ENCODE measurements around the gene MICAL2. TPM values are rescaled to one million over a fixed set of nuclear protein-coding genes. Genes with fewer than 3 reads are reported as not detected.

MICAL2 gene
- total and polyA plus RNA-seq, 2 donors = 17.3 to 26.8 TPM

GRCh38 chr11:12102588-12103410 is 7.6 kb upstream of the MICAL2 start:
- Histone ChIP-seq H3K36me3 (ENCODE audit: control insufficient read depth in 2 of 2, insufficient read depth in 2 of 2, low read length in 1 of 2) (no peaks in the 10 kb centered on the region), H3K9me3 (ENCODE audit: control insufficient read depth in 2 of 2, insufficient read depth in 1 of 2, low read length in 1 of 2) (no peaks in the 10 kb centered on the region), H3K27ac (ENCODE audit: low read depth in 1 of 2, low read length in 1 of 2) (no peak overlapping the region), H3K27me3 (ENCODE audit: control insufficient read depth in 2 of 2, insufficient read depth in 1 of 2, low read length in 1 of 2) (no peaks in the 10 kb centered on the region), H3K4me1 (ENCODE audit: control insufficient read depth in 2 of 2, insufficient read depth in 2 of 2, low read length in 2 of 2) (peaks cover 0 to 27% of the 10 kb centered on the region in 2 donors), H3K4me3 (ENCODE audit: low read length in 2 of 2) (no peak overlapping the region)
- DNase-seq (ENCODE audit: low read depth in 6 of 9, low spot score in 9 of 9) = no peak
- WGBS = 86% methylated on average over 5 of the region's 5 CpGs

DNA sequence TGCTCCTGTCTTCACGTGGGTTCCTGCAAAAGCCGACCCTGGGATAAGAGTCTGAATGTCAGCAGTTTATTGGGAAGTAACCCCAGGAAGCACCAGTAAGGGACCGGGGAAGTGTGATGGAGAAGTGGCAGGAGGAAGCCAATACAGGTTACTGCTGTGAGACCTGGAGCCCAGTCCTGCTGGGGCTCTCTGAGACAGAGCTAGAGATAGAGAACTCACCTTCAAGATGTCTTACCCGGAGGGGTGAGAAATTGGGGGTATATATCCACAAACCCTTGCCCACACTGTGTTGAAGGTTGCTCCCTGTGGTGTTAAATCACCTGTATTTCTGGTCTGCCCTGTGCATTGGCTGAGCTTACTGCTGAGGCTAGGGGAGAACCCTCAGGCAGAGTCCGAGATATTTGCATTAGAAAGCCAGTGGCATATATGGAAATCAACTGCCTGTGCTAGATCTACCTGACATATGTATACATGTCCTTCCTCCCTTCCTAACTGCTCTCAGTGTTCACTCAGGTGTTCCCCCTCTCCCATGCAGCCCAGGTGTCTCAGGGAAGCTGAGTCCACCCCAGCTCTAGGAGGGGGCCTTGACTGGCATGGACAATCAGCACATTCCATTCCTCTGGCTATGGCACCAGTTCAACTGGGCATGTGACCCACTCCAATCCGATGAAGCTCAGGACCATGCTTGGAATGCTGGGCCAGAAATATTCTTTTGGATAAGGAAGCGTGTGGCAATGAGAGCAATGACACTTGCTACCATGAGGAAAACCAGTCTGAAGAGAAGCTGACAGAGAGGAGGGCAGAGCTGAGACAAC is 6.8 kb upstream of the MICAL2 start:
- Histone ChIP-seq H3K4me1 (ENCODE audit: control insufficient read depth in 2 of 2, insufficient read depth in 2 of 2, low read length in 2 of 2) (peaks cover 0 to 27% of the 10 kb centered on the region in 2 donors), H3K4me3 (ENCODE audit: low read length in 2 of 2) (no peak overlapping the region), H3K27me3 (ENCODE audit: control insufficient read depth in 2 of 2, insufficient read depth in 1 of 2, low read length in 1 of 2) (no peaks in the 10 kb centered on the region), H3K9me3 (ENCODE audit: control insufficient read depth in 2 of 2, insufficient read depth in 1 of 2, low read length in 1 of 2) (no peaks in the 10 kb centered on the region), H3K27ac (ENCODE audit: low read depth in 1 of 2, low read length in 1 of 2) (no peak overlapping the region), H3K36me3 (ENCODE audit: control insufficient read depth in 2 of 2, insufficient read depth in 2 of 2, low read length in 1 of 2) (no peaks in the 10 kb centered on the region)
- 80% methylated on average over 7 of the region's 7 CpGs for WGBS
- DNase-seq (ENCODE audit: low read depth in 6 of 9, low spot score in 9 of 9) = no peak

DNA sequence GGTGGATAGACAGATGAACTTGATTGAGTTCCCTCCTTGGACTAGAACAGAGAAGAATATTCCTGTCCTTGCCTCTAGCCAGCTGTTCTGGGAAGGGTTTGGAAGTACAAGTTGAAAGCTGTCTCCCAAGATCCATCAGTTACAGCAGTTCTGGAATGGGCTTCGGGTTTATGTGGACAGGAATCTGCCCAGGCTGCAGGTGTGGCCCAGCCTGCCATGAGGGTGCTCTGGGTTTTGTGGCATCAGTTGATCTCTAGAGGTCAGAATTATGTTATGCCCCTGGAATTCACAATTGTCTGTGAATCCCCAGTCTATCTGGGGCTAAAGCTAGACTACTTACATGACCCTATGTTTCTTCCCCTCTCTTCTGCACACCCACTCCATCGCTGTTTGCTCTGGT is 4.9 kb upstream of the MICAL2 start:
- Histone ChIP-seq H3K27me3 (ENCODE audit: control insufficient read depth in 2 of 2, insufficient read depth in 1 of 2, low read length in 1 of 2) (peaks cover 0 to 4% of the 10 kb centered on the region in 2 donors), H3K27ac (ENCODE audit: low read depth in 1 of 2, low read length in 1 of 2) (no peak overlapping the region), H3K9me3 (ENCODE audit: control insufficient read depth in 2 of 2, insufficient read depth in 1 of 2, low read length in 1 of 2) (no peaks in the 10 kb centered on the region), H3K4me3 (ENCODE audit: low read length in 2 of 2) (no peak overlapping the region), H3K4me1 (ENCODE audit: control insufficient read depth in 2 of 2, insufficient read depth in 2 of 2, low read length in 2 of 2) (peaks cover 0 to 33% of the 10 kb centered on the region in 2 donors), H3K36me3 (ENCODE audit: control insufficient read depth in 2 of 2, insufficient read depth in 2 of 2, low read length in 1 of 2) (no peaks in the 10 kb centered on the region)
- DNase-seq (ENCODE audit: low read depth in 6 of 9, low spot score in 9 of 9) = no peak
- 96% methylated on average over 2 of the region's 2 CpGs for WGBS

- Histone ChIP-seq H3K27me3 (ENCODE audit: control insufficient read depth in 2 of 2, insufficient read depth in 1 of 2, low read length in 1 of 2) (peaks cover 0 to 8% of the 10 kb centered on the region in 2 donors), H3K36me3 (ENCODE audit: control insufficient read depth in 2 of 2, insufficient read depth in 2 of 2, low read length in 1 of 2) (no peaks in the 10 kb centered on the region), H3K27ac (ENCODE audit: low read depth in 1 of 2, low read length in 1 of 2) (no peak overlapping the region), H3K4me1 (ENCODE audit: control insufficient read depth in 2 of 2, insufficient read depth in 2 of 2, low read length in 2 of 2) (peaks cover 4 to 38% of the 10 kb centered on the region in 2 donors), H3K4me3 (ENCODE audit: low read length in 2 of 2) (no peak overlapping the region), H3K9me3 (ENCODE audit: control insufficient read depth in 2 of 2, insufficient read depth in 1 of 2, low read length in 1 of 2) (no peaks in the 10 kb centered on the region)
- WGBS = 90% methylated on average over 5 of the region's 5 CpGs
- DNase-seq (ENCODE audit: low read depth in 6 of 9, low spot score in 9 of 9) = no peak
Observed at GRCh38 chr11:12106101-12106500, 4.3 kb upstream of the MICAL2 start.

- Histone ChIP-seq H3K36me3 (ENCODE audit: control insufficient read depth in 2 of 2, insufficient read depth in 2 of 2, low read length in 1 of 2) (no peaks in the 10 kb centered on the region), H3K27me3 (ENCODE audit: control insufficient read depth in 2 of 2, insufficient read depth in 1 of 2, low read length in 1 of 2) (peaks cover 0 to 12% of the 10 kb centered on the region in 2 donors), H3K27ac (ENCODE audit: low read depth in 1 of 2, low read length in 1 of 2) (no peak overlapping the region), H3K9me3 (ENCODE audit: control insufficient read depth in 2 of 2, insufficient read depth in 1 of 2, low read length in 1 of 2) (no peaks in the 10 kb centered on the region), H3K4me1 (ENCODE audit: control insufficient read depth in 2 of 2, insufficient read depth in 2 of 2, low read length in 2 of 2) (peaks cover 5 to 41% of the 10 kb centered on the region in 2 donors), H3K4me3 (ENCODE audit: low read length in 2 of 2) (no peak overlapping the region)
- 73% methylated on average over 5 of the region's 5 CpGs for WGBS
- no peak for DNase-seq (ENCODE audit: low read depth in 6 of 9, low spot score in 9 of 9)
Observed at GRCh38 chr11:12106501-12106900, 3.9 kb upstream of the MICAL2 start.

GRCh38 chr11:12108875-12109453 is 1.4 kb upstream of the MICAL2 start:
- DNase-seq (ENCODE audit: low read depth in 6 of 9, low spot score in 9 of 9) = no peak
- peaks cover 5 to 33% of the 10 kb centered on the region in 2 donors for H3K4me1 ChIP-seq (ENCODE audit: control insufficient read depth in 2 of 2, insufficient read depth in 2 of 2, low read length in 2 of 2)
- no peak overlapping the region for H3K27ac ChIP-seq (ENCODE audit: low read depth in 1 of 2, low read length in 1 of 2)
- WGBS = 98% methylated on average over 2 of the region's 2 CpGs
- no peaks in the 10 kb centered on the region for H3K36me3 ChIP-seq (ENCODE audit: control insufficient read depth in 2 of 2, insufficient read depth in 2 of 2, low read length in 1 of 2)
- no peak overlapping the region for H3K4me3 ChIP-seq (ENCODE audit: low read length in 2 of 2)
- peaks cover 0 to 17% of the 10 kb centered on the region in 2 donors for H3K27me3 ChIP-seq (ENCODE audit: control insufficient read depth in 2 of 2, insufficient read depth in 1 of 2, low read length in 1 of 2)
- no peaks in the 10 kb centered on the region for H3K9me3 ChIP-seq (ENCODE audit: control insufficient read depth in 2 of 2, insufficient read depth in 1 of 2, low read length in 1 of 2)

GRCh38 chr11:12109591-12110196 is 696 bp upstream of the MICAL2 start:
- no peaks in the 10 kb centered on the region for H3K9me3 ChIP-seq (ENCODE audit: control insufficient read depth in 2 of 2, insufficient read depth in 1 of 2, low read length in 1 of 2)
- DNase-seq (ENCODE audit: low read depth in 6 of 9, low spot score in 9 of 9) = no peak
- peak overlapping the region in 1 of 2 donors; percentile 28 for H3K4me3 ChIP-seq (ENCODE audit: low read length in 2 of 2)
- WGBS = 63% methylated on average over 7 of the region's 7 CpGs
- H3K27ac ChIP-seq (ENCODE audit: low read depth in 1 of 2, low read length in 1 of 2) = no peak overlapping the region
- H3K4me1 ChIP-seq (ENCODE audit: control insufficient read depth in 2 of 2, insufficient read depth in 2 of 2, low read length in 2 of 2) = peaks cover 5 to 29% of the 10 kb centered on the region in 2 donors
- H3K27me3 ChIP-seq (ENCODE audit: control insufficient read depth in 2 of 2, insufficient read depth in 1 of 2, low read length in 1 of 2) = peaks cover 0 to 17% of the 10 kb centered on the region in 2 donors
- no peaks in the 10 kb centered on the region for H3K36me3 ChIP-seq (ENCODE audit: control insufficient read depth in 2 of 2, insufficient read depth in 2 of 2, low read length in 1 of 2)

GRCh38 chr11:12110714-12111548 is 541 bp downstream of the MICAL2 start:
- peak in 3 of 9 donors; percentile 19 to 47 (median 43) for DNase-seq (ENCODE audit: low read depth in 6 of 9, low spot score in 9 of 9)
- Histone ChIP-seq H3K27me3 (ENCODE audit: control insufficient read depth in 2 of 2, insufficient read depth in 1 of 2, low read length in 1 of 2) (peaks cover 0 to 17% of the 10 kb centered on the region in 2 donors), H3K4me1 (ENCODE audit: control insufficient read depth in 2 of 2, insufficient read depth in 2 of 2, low read length in 2 of 2) (peaks cover 5 to 23% of the 10 kb centered on the region in 2 donors), H3K27ac (ENCODE audit: low read depth in 1 of 2, low read length in 1 of 2) (no peak overlapping the region), H3K36me3 (ENCODE audit: control insufficient read depth in 2 of 2, insufficient read depth in 2 of 2, low read length in 1 of 2) (no peaks in the 10 kb centered on the region), H3K9me3 (ENCODE audit: control insufficient read depth in 2 of 2, insufficient read depth in 1 of 2, low read length in 1 of 2) (no peaks in the 10 kb centered on the region), H3K4me3 (ENCODE audit: low read length in 2 of 2) (peak overlapping the region; percentile 35 to 61)
- WGBS = 31% methylated on average over 67 of the region's 67 CpGs

Data from thymus (tissue), 11 donors.